Neural crest cell (in vitro differentiated cells): ENCODE results near the gene PLTP. TPM values are rescaled to one million over a fixed set of nuclear protein-coding genes. Genes with fewer than 3 reads are reported as not detected.
"Not testable (repeated sequence)": the region's sequence is repeated elsewhere in the genome, so short reads cannot be mapped to it uniquely, and the experiment has no call there.

ENCODE experiments used
- DNase-seq: peaks from one replicate; pipeline ENCODE4 v3.0.0; 2021; ENCODE audit warnings: low read depth, mixed read lengths, low spot score
- H3K27ac Mint-ChIP-seq: one replicate; pipeline ENCODE4 v1.8.0; 2021; ENCODE audit warnings: mild to moderate bottlenecking, mixed read lengths; ENCODE audit not compliant: unreplicated experiment
- H3K27me3 Mint-ChIP-seq: 2 replicates; pipeline ENCODE4 v1.8.0; 2021; ENCODE audit warnings: low read depth, mild to moderate bottlenecking, mixed read lengths
- H3K36me3 Mint-ChIP-seq: 2 replicates; pipeline ENCODE4 v1.8.0; 2021; ENCODE audit warnings: low read depth, mild to moderate bottlenecking, mixed read lengths
- H3K4me1 Mint-ChIP-seq: 2 replicates; pipeline ENCODE4 v1.8.0; 2021; ENCODE audit warnings: mixed read lengths
- H3K4me3 Mint-ChIP-seq: one replicate; pipeline ENCODE4 v1.8.0; 2021; ENCODE audit warnings: mild to moderate bottlenecking, mixed read lengths
- H3K9me3 Mint-ChIP-seq: 2 replicates; pipeline ENCODE4 v1.8.0; 2021; ENCODE audit warnings: mixed read lengths
- total RNA-seq: library from RNA; stranded (reverse); gene quantifications from 2 replicates; pipeline ENCODE4 v1.2.1, GENCODE V29; 2021
- TF ChIP-seq, protein P1 (sequence below): fragments of 200-600 bp; sonication (generic); conservative IDR thresholded peaks from 2 replicates; pipeline ENCODE4 v1.5.0; 2021; ENCODE audit warnings: antibody characterized with exemption, mild to moderate bottlenecking

Gene PLTP
- total RNA-seq, 1 donor from 2014 or later, result 61.0 TPM

DNA sequence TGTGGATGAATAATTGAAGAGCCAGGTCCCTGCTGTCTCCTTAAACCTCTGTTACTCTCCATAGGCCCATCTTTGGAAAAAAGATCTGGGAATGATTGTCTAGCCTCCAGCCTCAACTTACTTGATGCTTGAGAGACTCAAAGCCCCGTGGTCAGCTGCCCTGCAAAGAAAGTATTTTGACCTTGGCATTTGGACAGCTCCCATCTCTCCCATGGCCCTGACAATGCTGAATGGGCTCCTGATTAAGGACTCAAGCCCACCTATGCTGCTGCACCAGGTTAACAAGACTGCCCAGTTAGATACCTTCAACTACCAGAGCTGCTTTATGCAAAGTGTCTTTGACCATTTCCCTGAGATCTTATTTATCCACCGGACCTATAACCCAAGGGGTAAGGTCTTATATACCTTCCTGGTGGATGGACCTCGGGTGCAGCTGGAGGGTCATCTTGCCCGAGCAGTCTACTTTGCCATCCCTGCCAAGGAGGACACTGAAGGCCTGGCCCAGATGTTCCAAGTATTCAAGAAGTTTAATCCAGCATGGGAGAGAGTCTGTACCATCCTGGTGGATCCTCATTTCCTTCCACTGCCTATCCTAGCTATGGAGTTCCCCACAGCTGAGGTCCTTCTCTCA is 29.4 kb downstream of the PLTP start:
- Mint-ChIP-seq H3K27me3 (no peaks in the 10 kb centered on the region), H3K4me1 (peaks cover 20% of the 10 kb centered on the region), H3K27ac (no peak overlapping the region), H3K4me3 (peak overlapping the region; percentile 86), H3K36me3 (peaks cover 2% of the 10 kb centered on the region), H3K9me3 (no peaks in the 10 kb centered on the region)
- TF ChIP-seq, protein P1, sequence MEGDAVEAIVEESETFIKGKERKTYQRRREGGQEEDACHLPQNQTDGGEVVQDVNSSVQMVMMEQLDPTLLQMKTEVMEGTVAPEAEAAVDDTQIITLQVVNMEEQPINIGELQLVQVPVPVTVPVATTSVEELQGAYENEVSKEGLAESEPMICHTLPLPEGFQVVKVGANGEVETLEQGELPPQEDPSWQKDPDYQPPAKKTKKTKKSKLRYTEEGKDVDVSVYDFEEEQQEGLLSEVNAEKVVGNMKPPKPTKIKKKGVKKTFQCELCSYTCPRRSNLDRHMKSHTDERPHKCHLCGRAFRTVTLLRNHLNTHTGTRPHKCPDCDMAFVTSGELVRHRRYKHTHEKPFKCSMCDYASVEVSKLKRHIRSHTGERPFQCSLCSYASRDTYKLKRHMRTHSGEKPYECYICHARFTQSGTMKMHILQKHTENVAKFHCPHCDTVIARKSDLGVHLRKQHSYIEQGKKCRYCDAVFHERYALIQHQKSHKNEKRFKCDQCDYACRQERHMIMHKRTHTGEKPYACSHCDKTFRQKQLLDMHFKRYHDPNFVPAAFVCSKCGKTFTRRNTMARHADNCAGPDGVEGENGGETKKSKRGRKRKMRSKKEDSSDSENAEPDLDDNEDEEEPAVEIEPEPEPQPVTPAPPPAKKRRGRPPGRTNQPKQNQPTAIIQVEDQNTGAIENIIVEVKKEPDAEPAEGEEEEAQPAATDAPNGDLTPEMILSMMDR, result no peak
- no peak for DNase-seq

DNA sequence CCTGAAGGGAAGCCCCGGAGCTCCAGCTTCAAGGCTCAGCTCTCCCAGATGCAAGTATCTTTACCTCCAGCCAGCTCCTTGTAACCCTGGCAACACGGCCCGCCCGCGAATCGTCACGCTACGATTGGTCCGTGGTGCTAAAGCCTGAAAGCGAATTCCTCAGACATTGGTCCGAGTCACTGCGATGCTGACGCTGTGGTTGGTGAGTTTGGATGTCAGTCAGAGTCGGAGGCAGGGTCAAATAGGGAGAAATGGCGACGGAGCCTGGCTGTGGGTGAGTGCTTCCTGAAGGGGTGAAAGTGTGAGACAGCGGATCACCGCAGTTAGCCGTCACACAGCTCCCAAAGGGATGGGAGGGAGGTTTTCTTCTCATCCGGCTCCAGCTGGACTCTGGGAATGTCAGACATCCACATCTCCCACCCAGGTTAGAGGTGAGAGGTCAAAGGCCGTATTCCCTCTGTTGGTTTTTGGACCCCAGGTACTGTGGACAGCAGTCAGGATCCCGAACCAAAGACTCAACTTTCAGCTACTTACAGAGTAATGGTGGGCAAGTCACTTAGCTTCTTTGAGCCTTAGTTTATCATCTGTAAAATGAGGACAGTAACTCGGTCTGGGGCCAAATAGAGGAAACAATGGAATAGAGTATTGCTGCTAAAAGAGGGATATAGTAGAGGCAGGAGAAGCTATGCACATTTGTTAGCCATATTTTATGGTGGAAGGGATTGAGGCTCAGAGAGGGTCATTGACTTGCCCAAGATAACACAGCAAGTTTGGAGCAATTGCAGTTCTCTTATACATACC is 30.8 kb downstream of the PLTP start, which contains the start of gene ZSWIM1:
ZSWIM1 (plus strand) TSS at position 240 of the 801 bp plus-strand sequence. CDS start 1,366 bp downstream, outside the sequence.
- Mint-ChIP-seq H3K9me3 (no peaks in the 10 kb centered on the region), H3K4me1 (peaks cover 20% of the 10 kb centered on the region), H3K4me3 (peak within 1 kb of the TSS; percentile 95), H3K36me3 (peaks cover 2% of the 10 kb centered on the region), H3K27ac (peak within 1 kb of the TSS; percentile 91), H3K27me3 (no peaks in the 10 kb centered on the region)
- peak; percentile 98 for DNase-seq
- TF ChIP-seq, protein P1, result no peak

DNA sequence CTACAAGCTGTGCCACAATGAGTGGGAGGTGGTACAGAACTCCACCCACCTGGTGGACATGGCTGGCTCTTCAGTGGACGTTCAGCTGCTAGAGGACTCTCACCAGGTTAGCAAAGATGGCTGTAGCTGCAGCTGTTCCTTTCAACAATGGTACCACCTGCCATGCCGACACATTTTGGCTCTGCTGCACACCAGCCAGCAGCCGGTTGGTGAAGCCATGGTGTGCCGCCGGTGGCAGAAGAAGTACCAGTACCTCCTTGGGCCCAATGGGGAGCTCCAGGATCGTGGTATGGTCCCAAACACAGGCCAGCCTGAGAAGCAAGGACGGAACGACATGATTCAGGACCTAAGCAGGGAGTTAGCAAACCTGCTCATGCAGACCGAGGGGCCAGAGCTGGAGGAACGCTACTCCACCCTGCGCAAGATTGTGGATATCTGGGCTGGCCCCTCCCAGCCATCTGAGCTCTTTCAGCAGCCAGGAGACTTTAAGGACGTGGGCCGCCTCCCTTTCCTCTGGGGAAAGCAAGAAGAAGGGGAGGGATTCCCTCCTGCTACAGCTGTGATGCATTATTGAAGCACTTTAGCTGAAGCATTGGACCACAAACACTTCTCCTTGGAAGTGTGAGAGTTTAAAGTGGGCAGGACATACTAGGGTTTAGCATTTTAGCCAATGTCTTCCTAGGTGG is 33.7 kb downstream of the PLTP start:
- TF ChIP-seq, protein P1, result no peak

DNA sequence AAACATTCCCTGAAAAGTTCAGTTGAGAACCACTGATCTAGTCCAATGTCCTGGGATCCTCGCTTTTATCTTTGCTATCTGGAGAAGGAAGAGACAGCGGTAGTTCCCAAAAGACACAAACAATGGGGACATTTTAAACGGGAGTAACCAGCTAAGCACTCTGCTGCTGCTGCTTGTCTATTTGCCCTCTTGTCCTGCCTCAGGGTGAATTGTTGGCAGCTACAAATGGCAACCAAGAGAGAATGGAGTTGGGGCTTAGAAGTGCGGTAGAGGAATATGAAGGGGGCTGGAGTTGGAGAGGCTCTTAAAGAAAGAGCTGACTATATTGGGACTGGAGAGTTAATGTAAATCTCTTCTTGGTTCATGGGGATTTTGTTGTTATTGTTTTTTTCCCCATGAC is 37.4 kb downstream of the PLTP start:
- H3K27me3 Mint-ChIP-seq, result no peaks in the 10 kb centered on the region
- no peak for DNase-seq
- H3K36me3 Mint-ChIP-seq, result peaks cover 3% of the 10 kb centered on the region
- peaks cover 4% of the 10 kb centered on the region for H3K9me3 Mint-ChIP-seq
- peak overlapping the region; percentile 31 for H3K4me3 Mint-ChIP-seq
- TF ChIP-seq, protein P1, result no peak
- peak overlapping the region; percentile 8 for H3K27ac Mint-ChIP-seq
- H3K4me1 Mint-ChIP-seq, result peaks cover 12% of the 10 kb centered on the region

More for the DNA sequence above, 33.7 kb downstream of the PLTP start:
- no peak overlapping the region for H3K27ac Mint-ChIP-seq
- no peak overlapping the region for H3K4me3 Mint-ChIP-seq
- H3K4me1 Mint-ChIP-seq, result peaks cover 31% of the 10 kb centered on the region
- H3K27me3 Mint-ChIP-seq, result no peaks in the 10 kb centered on the region
- no peak for DNase-seq
- peaks cover 3% of the 10 kb centered on the region for H3K36me3 Mint-ChIP-seq
- peaks cover 4% of the 10 kb centered on the region for H3K9me3 Mint-ChIP-seq

DNA sequence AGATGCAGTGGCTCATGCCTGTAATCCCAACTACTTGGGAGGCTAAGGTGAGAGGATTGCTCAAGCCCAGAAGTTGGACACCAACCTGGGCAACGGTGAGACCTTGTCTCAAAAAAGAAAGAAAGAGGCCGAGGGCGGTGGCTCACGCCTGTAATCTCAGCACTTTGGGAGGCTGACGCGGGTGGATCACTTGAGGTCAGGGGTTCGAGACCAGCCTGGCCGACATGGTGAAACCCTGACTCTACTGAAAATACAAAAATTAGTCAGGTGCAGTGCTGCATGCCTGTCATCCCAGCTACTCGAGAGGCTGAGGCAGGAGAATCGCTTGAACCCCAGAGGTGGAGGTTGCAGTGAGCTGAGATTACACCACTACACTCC is 37.9 kb downstream of the PLTP start:
- H3K27ac Mint-ChIP-seq, H3K9me3 Mint-ChIP-seq, H3K36me3 Mint-ChIP-seq, DNase-seq, H3K4me3 Mint-ChIP-seq, H3K27me3 Mint-ChIP-seq: not testable (repeated sequence)
- H3K4me1 Mint-ChIP-seq, result peaks cover 12% of the 10 kb centered on the region
